Keratinocyte (primary cell): ENCODE measurements around the gene MAN1A2. TPM values are rescaled to one million over a fixed set of nuclear protein-coding genes. Genes with fewer than 3 reads are reported as not detected.

Source experiments
- DNase-seq: peaks from one replicate; pipeline ENCODE4 v3.0.0-alpha.2; 2011; ENCODE audit warnings: low read depth, missing footprints, low spot score
- FAIRE-seq: peaks from 2 replicates; lab custom pipeline; 2011; peaks lifted over from hg19 to GRCh38; lab: Jason Lieb, UNC
- H2AFZ ChIP-seq: 2 replicates; pipeline ENCODE4 v1.6.0; 2012; ENCODE audit warnings: low read length, control low read depth, inconsistent platforms; ENCODE audit not compliant: control insufficient read depth
- H3K27ac ChIP-seq: 2 replicates; pipeline ENCODE4 v1.5.1; 2011; ENCODE audit warnings: low read length; ENCODE audit not compliant: control insufficient read depth, insufficient read depth
- H3K27me3 ChIP-seq: 3 replicates; pipeline ENCODE4 v1.6.0; 2011; ENCODE audit warnings: low read length; ENCODE audit not compliant: control insufficient read depth, insufficient read depth; ENCODE audit errors: extremely low read depth
- H3K36me3 ChIP-seq, 2 experiments: 2 replicates in 1 of 2; 3 replicates in 1 of 2; pipeline ENCODE4 v1.5.1; 2011; ENCODE audit warnings: low read length in 2 of 2, mild to moderate bottlenecking in 1 of 2; ENCODE audit not compliant: control insufficient read depth in 2 of 2, insufficient read depth in 2 of 2; ENCODE audit errors: extremely low read depth in 1 of 2
- H3K4me1 ChIP-seq: 3 replicates; pipeline ENCODE4 v1.5.1; 2011; ENCODE audit warnings: low read length; ENCODE audit not compliant: control insufficient read depth, insufficient read depth; ENCODE audit errors: extremely low read depth
- H3K4me2 ChIP-seq: 3 replicates; pipeline ENCODE4 v1.6.0; 2011; ENCODE audit warnings: low read depth, low read length; ENCODE audit not compliant: control insufficient read depth, insufficient read depth; ENCODE audit errors: extremely low read depth
- H3K4me3 ChIP-seq, 3 experiments: fragments of 200-600 bp in 1 of 3; sonication (generic) in 1 of 3; 2 replicates in 2 of 3; 3 replicates in 1 of 3; pipeline ENCODE4 v1.5.1; 2011 to 2016; ENCODE audit warnings: low read length in 3 of 3, mild to moderate bottlenecking in 3 of 3, control low read depth in 2 of 3, inconsistent platforms in 1 of 3, low read depth in 1 of 3, mixed read lengths in 1 of 3, mixed run types in 1 of 3, moderate library complexity in 1 of 3; ENCODE audit not compliant: control insufficient read depth in 2 of 3, insufficient read depth in 2 of 3; ENCODE audit errors: extremely low read depth in 1 of 3
- H3K79me2 ChIP-seq: 2 replicates; pipeline ENCODE4 v1.6.0; 2012; ENCODE audit warnings: low read length; ENCODE audit not compliant: control insufficient read depth, insufficient read depth
- H3K9ac ChIP-seq: 3 replicates; pipeline ENCODE4 v1.6.0; 2011; ENCODE audit warnings: low read length; ENCODE audit not compliant: control insufficient read depth, insufficient read depth; ENCODE audit errors: extremely low read depth
- H3K9me1 ChIP-seq: 3 replicates; pipeline ENCODE4 v1.6.0; 2011; ENCODE audit warnings: low read length; ENCODE audit not compliant: control insufficient read depth, insufficient read depth; ENCODE audit errors: extremely low read depth
- H3K9me3 ChIP-seq: 2 replicates; pipeline ENCODE4 v1.5.1; 2012; ENCODE audit warnings: low read depth, low read length; ENCODE audit not compliant: control insufficient read depth
- H4K20me1 ChIP-seq: 3 replicates; pipeline ENCODE4 v1.6.0; 2011; ENCODE audit warnings: low read length; ENCODE audit not compliant: control insufficient read depth, insufficient read depth; ENCODE audit errors: extremely low read depth
- EZH2 ChIP-seq: IDR thresholded peaks from one replicate; pipeline ENCODE4 v1.6.1; 2012; ENCODE audit warnings: inconsistent platforms, mild to moderate bottlenecking, low read length, moderate library complexity
- dilution Hi-C: fragments of 300-500 bp; cut with MboI; formaldehyde crosslinking; loops from one replicate; pipeline ENCODE4 v1.7.0; 2020; ENCODE audit warnings: low sequenced_read_pairs; ENCODE audit not compliant: extremely low pct_ligation_motif_present
- polyA plus RNA-seq, 5 experiments: library from polyadenylated mRNA; depleted of rRNA in 3 of 5; stranded (reverse) in 3 of 5; stranded (forward) in 1 of 5; unstranded in 1 of 5; fragments of >200 nt; gene quantifications; 1 replicate in 1 of 5; 2 replicates in 3 of 5; 3 replicates in 1 of 5; pipeline versions ENCODE4 v1.2.1 to v1.2.3, GENCODE V29; 2011 to 2012; ENCODE audit warnings: missing spikeins in 2 of 5, low read depth in 1 of 5, low replicate concordance in 1 of 5
- TF ChIP-seq, protein P1 (sequence below), 3 experiments: IDR thresholded peaks in 1 of 3; conservative IDR thresholded peaks in 1 of 3; optimal IDR thresholded peaks in 1 of 3; 2 replicates in 2 of 3; 3 replicates in 1 of 3; pipeline versions ENCODE3 to v1.5.1; 2011; ENCODE audit warnings: low read length in 3 of 3, mild to moderate bottlenecking in 3 of 3, moderate library complexity in 2 of 3, control low read depth in 1 of 3, inconsistent platforms in 1 of 3; ENCODE audit not compliant: insufficient read depth in 2 of 3; ENCODE audit errors: extremely low read depth in 1 of 3

Gene MAN1A2
- polyA plus RNA-seq, 1 donor (not counting 4 experiments of a cell fraction or from before 2014, with no cell fraction given) = 19.0 TPM

DNA sequence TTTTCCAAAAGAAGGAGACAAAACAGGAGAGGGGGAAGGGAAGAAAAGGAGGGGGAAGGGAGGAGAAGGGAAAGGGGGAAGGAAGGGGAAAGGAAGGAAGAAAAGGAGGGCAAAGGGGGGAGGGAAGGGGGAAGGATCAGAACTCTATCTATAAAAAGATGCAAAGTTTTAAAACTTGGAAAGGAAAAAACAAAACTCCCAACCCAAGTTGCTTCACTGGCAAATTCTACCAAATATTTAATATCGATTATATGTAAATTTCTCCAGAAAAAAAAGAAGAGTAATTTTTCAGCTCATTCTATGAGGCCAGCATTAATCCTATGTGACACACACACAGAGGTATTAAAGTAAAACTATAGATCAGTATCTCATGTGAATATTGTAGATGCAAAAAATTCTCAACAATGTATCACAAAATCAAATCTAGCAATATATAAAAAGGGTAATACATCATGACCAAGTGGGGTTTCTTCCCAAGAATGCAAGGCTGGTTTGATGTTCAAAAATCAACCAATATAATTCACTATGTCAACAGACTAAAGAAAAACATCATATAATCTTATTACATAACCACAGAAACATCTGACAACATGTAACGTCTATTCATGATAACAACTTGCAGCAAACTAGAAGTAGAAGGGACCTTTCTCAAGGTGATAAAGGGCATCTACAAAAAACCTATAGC lies 57.9 kb downstream of the MAN1A2 start:
- Histone ChIP-seq H4K20me1 (no peaks in the 10 kb centered on the region), H3K4me2 (no peak overlapping the region), H3K9me1 (no peaks in the 10 kb centered on the region), H3K27ac (no peak overlapping the region), H3K9ac (no peak overlapping the region), H3K36me3 (peaks cover 0 to 1% of the 10 kb centered on the region in 2 experiments), H3K4me3 (no peak overlapping the region), H3K79me2 (no peaks in the 10 kb centered on the region), H3K9me3 (peaks cover 3% of the 10 kb centered on the region), H2AFZ (no peak overlapping the region), H3K4me1 (no peaks in the 10 kb centered on the region), H3K27me3 (no peaks in the 10 kb centered on the region)
- DNase-seq (no peak), FAIRE-seq (no peak)
- dilution Hi-C loops = no loop called here
- TF ChIP-seq EZH2 = no peak
- TF ChIP-seq, protein P1, sequence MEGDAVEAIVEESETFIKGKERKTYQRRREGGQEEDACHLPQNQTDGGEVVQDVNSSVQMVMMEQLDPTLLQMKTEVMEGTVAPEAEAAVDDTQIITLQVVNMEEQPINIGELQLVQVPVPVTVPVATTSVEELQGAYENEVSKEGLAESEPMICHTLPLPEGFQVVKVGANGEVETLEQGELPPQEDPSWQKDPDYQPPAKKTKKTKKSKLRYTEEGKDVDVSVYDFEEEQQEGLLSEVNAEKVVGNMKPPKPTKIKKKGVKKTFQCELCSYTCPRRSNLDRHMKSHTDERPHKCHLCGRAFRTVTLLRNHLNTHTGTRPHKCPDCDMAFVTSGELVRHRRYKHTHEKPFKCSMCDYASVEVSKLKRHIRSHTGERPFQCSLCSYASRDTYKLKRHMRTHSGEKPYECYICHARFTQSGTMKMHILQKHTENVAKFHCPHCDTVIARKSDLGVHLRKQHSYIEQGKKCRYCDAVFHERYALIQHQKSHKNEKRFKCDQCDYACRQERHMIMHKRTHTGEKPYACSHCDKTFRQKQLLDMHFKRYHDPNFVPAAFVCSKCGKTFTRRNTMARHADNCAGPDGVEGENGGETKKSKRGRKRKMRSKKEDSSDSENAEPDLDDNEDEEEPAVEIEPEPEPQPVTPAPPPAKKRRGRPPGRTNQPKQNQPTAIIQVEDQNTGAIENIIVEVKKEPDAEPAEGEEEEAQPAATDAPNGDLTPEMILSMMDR (optimal IDR thresholded peaks at IDR 0.05 in 1 of 3, IDR thresholded peaks at IDR 0.05 in 1 of 3, conservative IDR thresholded peaks at IDR 0.05 in 1 of 3; ENCODE audit: extremely low read depth in 1 of 3, insufficient read depth in 2 of 3, low read length in 3 of 3) = no peak

DNA sequence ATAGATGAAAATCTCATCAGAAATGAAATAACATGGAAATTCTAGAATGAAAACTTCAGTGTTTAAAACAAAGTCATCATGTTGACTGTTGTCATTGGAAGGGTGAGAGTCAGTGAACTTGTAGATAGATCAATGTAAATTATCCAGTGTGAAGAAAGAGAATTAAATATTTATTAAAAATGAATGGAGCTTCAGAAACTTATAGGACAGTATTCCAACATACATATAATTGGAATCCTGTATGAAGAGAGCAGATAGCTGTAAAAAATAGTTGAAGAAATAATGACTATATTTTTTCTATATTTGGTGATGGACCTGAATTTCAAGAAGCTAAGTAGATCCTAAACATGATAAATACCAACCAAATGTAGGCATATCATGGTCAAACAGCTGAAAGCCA lies 60.0 kb downstream of the MAN1A2 start:
- no peak overlapping the region for H3K4me2 ChIP-seq
- H4K20me1 ChIP-seq = no peaks in the 10 kb centered on the region
- H3K9me1 ChIP-seq = no peaks in the 10 kb centered on the region
- no peak overlapping the region for H3K9ac ChIP-seq
- no peaks in the 10 kb centered on the region for H3K79me2 ChIP-seq
- H3K9me3 ChIP-seq = peaks cover 3% of the 10 kb centered on the region
- DNase-seq = no peak
- no peak overlapping the region for H2AFZ ChIP-seq
- H3K27me3 ChIP-seq = no peaks in the 10 kb centered on the region
- H3K27ac ChIP-seq = no peak overlapping the region
- TF ChIP-seq, protein P1 (optimal IDR thresholded peaks at IDR 0.05 in 1 of 3, IDR thresholded peaks at IDR 0.05 in 1 of 3, conservative IDR thresholded peaks at IDR 0.05 in 1 of 3; ENCODE audit: extremely low read depth in 1 of 3, insufficient read depth in 2 of 3, low read length in 3 of 3) = no peak
- TF ChIP-seq EZH2 = no peak
- no peak for FAIRE-seq
- no peaks in the 10 kb centered on the region for H3K4me1 ChIP-seq
- H3K4me3 ChIP-seq = no peak overlapping the region
- peaks cover 0 to 1% of the 10 kb centered on the region in 2 experiments for H3K36me3 ChIP-seq
- dilution Hi-C loops = no loop called here
